MM.1S (cell line): ENCODE data around the gene PTCD2.

Experiments
- EZH2 ChIP-seq: fragments of 300-600 bp; sonication (generic); optimal IDR thresholded peaks from 2 replicates; pipeline ENCODE3; 2017; ENCODE audit warnings: low read depth, mild to moderate bottlenecking, antibody characterized with exemption, low read length, mixed read lengths
- TF ChIP-seq, protein P1 (sequence below): fragments of 300-600 bp; sonication (generic); IDR thresholded peaks from 2 replicates; pipeline ENCODE4 v1.5.1; 2016; ENCODE audit warnings: antibody characterized with exemption, low read length, mixed read lengths

DNA sequence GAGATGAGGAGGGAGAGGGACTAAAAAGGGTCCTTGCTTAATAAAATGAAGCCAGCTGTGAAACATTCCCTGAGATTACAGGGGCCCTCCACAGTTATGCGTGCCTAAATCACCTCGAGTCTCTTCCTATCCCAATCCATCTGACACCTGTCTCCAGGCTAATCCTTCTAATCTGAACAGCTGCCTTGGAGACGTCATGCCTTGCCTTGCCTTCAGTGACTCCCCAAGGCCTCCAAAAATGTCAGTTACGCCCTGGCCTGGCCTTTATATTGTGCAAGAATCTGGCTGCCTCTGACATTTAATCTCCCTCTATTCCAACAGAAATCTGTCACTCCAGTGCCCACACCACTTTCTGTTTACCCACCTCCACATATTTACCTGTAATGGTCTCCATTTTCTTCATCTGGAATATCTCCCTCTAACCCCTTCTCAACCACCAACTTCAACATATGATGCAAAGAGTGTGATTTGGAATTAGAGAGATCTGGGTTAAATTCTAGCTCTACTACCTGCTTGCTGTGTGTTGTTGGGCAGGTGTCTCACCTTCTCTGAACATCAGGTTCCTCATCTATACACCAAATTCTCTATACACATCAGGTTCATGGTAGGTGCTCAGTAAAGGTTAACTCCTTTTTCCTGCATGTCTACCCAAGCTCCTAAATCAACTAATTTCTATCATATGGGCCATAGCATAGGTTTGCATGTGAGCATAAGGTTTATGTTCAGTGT lies 57.9 kb downstream of the PTCD2 start:
- TF ChIP-seq, protein P1, sequence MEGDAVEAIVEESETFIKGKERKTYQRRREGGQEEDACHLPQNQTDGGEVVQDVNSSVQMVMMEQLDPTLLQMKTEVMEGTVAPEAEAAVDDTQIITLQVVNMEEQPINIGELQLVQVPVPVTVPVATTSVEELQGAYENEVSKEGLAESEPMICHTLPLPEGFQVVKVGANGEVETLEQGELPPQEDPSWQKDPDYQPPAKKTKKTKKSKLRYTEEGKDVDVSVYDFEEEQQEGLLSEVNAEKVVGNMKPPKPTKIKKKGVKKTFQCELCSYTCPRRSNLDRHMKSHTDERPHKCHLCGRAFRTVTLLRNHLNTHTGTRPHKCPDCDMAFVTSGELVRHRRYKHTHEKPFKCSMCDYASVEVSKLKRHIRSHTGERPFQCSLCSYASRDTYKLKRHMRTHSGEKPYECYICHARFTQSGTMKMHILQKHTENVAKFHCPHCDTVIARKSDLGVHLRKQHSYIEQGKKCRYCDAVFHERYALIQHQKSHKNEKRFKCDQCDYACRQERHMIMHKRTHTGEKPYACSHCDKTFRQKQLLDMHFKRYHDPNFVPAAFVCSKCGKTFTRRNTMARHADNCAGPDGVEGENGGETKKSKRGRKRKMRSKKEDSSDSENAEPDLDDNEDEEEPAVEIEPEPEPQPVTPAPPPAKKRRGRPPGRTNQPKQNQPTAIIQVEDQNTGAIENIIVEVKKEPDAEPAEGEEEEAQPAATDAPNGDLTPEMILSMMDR, result no peak
- TF ChIP-seq EZH2, result no peak
